Endodermal cell (in vitro differentiated cells): ENCODE results near the gene PRRC2B. TPM values are rescaled to one million over a fixed set of nuclear protein-coding genes. Genes with fewer than 3 reads are reported as not detected.

ENCODE experiments used
- DNase-seq: peaks from one replicate; pipeline ENCODE4 v3.0.0-alpha.2; 2017
- H3K27ac ChIP-seq: 2 replicates; pipeline ENCODE4 v1.5.1; 2013; ENCODE audit warnings: mild to moderate bottlenecking, low read depth, low read length, moderate library complexity
- H3K27me3 ChIP-seq: 2 replicates; pipeline ENCODE4 v1.6.1; 2013; ENCODE audit warnings: mild to moderate bottlenecking, low read length, moderate library complexity; ENCODE audit not compliant: insufficient read depth, control insufficient read depth, poor library complexity, severe bottlenecking
- H3K36me3 ChIP-seq: 2 replicates; pipeline ENCODE4 v1.7.0; 2013; ENCODE audit warnings: mild to moderate bottlenecking, low read length, moderate library complexity; ENCODE audit not compliant: control insufficient read depth, insufficient read depth
- H3K4me1 ChIP-seq: one replicate; pipeline ENCODE4 v1.7.0; 2013; ENCODE audit warnings: low read length; ENCODE audit not compliant: control insufficient read depth, insufficient read depth
- H3K4me3 ChIP-seq: 2 replicates; pipeline ENCODE4 v1.5.1; 2013; ENCODE audit warnings: mild to moderate bottlenecking, low read length, moderate library complexity
- H3K9ac ChIP-seq: 2 replicates; pipeline ENCODE4 v1.6.1; 2013; ENCODE audit warnings: mild to moderate bottlenecking, low read length, moderate library complexity; ENCODE audit not compliant: poor library complexity, severe bottlenecking; ENCODE audit errors: extremely low read depth
- H3K9me3 ChIP-seq: 2 replicates; pipeline ENCODE4 v1.6.1; 2013; ENCODE audit warnings: mild to moderate bottlenecking, low read length, moderate library complexity; ENCODE audit not compliant: control insufficient read depth
- H3K27ac Mint-ChIP-seq: 2 replicates; pipeline ENCODE4 v1.8.0; 2020; ENCODE audit warnings: mixed read lengths
- H3K27me3 Mint-ChIP-seq: 2 replicates; pipeline ENCODE4 v1.8.0; 2021; ENCODE audit warnings: mild to moderate bottlenecking, mixed read lengths; ENCODE audit not compliant: insufficient read depth
- H3K36me3 Mint-ChIP-seq: 2 replicates; pipeline ENCODE4 v1.8.0; 2020; ENCODE audit warnings: low read depth, mixed read lengths
- H3K4me1 Mint-ChIP-seq: 2 replicates; pipeline ENCODE4 v1.8.0; 2020; ENCODE audit warnings: mixed read lengths
- H3K4me3 Mint-ChIP-seq: 2 replicates; pipeline ENCODE4 v1.8.0; 2020; ENCODE audit warnings: mild to moderate bottlenecking, moderate library complexity, mixed read lengths
- H3K9me3 Mint-ChIP-seq: 2 replicates; pipeline ENCODE4 v1.8.0; 2020; ENCODE audit warnings: mild to moderate bottlenecking, mixed read lengths
- CTCF ChIP-seq: fragments of 200-600 bp; sonication (generic); conservative IDR thresholded peaks from 2 replicates; pipeline ENCODE4 v1.5.0; 2021; ENCODE audit warnings: antibody characterized with exemption, mild to moderate bottlenecking
- WGBS, 2 experiments: methylation state at CpG; one replicate each; pipeline versions ENCODE4 v1.1.5 to v1.1.7; 2013; ENCODE audit warnings: missing lambda C conversion rate in 2 of 2, mixed read lengths in 1 of 2; ENCODE audit not compliant: insufficient coverage in 1 of 2, insufficient read length in 1 of 2; 5-methylcytosine and 5-hydroxymethylcytosine counted together
- total RNA-seq, 2 donors: library from RNA; stranded (reverse); fragmentation: NEBNext Ultra II Directional in 1 of 2; extraction: Animal tissue kit (Norgen Biotek cat#: 25700) in 1 of 2; gene quantifications; 2 replicates in 1 of 2; 3 replicates in 1 of 2; pipeline ENCODE4 v1.2.1, GENCODE V29; 2021

Gene PRRC2B
- total RNA-seq, 2 donors from 2014 or later = 309 to 334 TPM

- Mint-ChIP-seq H3K9me3 (no peaks in the 10 kb centered on the region), H3K4me3 (no peak overlapping the region), H3K36me3 (peaks cover 92% of the 10 kb centered on the region), H3K27me3 (no peaks in the 10 kb centered on the region), H3K27ac (peak overlapping the region; percentile 36), H3K4me1 (no peaks in the 10 kb centered on the region)
- 89 to 98% methylated on average over 5 to 11 of the region's 11 CpGs for WGBS, 2 experiments
- peaks cover 94% of the 10 kb centered on the region for H3K36me3 ChIP-seq
- H3K9ac ChIP-seq = no peak overlapping the region
- no peaks in the 10 kb centered on the region for H3K9me3 ChIP-seq
- DNase-seq = no peak
- H3K4me3 ChIP-seq = no peak overlapping the region
- H3K4me1 ChIP-seq = no peaks in the 10 kb centered on the region
- H3K27me3 ChIP-seq = no peaks in the 10 kb centered on the region
- no peak overlapping the region for H3K27ac ChIP-seq
- no peak for TF ChIP-seq CTCF
These were observed 52.4 kb downstream of the PRRC2B start for GRCh38 chr9:131446276-131446675.

GRCh38 chr9:131447148-131447547 lies 53.3 kb downstream of the PRRC2B start:
- Mint-ChIP-seq H3K36me3 (peaks cover 91% of the 10 kb centered on the region), H3K27ac (peak overlapping the region; percentile 36), H3K27me3 (no peaks in the 10 kb centered on the region), H3K9me3 (no peaks in the 10 kb centered on the region), H3K4me1 (no peaks in the 10 kb centered on the region), H3K4me3 (no peak overlapping the region)
- Histone ChIP-seq H3K27ac (no peak overlapping the region), H3K9me3 (no peaks in the 10 kb centered on the region), H3K36me3 (peaks cover 94% of the 10 kb centered on the region), H3K9ac (no peak overlapping the region), H3K27me3 (no peaks in the 10 kb centered on the region), H3K4me1 (no peaks in the 10 kb centered on the region), H3K4me3 (no peak overlapping the region)
- no peak for DNase-seq
- TF ChIP-seq CTCF = no peak
- 95 to 100% methylated on average over 1 to 8 of the region's 8 CpGs for WGBS, 2 experiments

DNA sequence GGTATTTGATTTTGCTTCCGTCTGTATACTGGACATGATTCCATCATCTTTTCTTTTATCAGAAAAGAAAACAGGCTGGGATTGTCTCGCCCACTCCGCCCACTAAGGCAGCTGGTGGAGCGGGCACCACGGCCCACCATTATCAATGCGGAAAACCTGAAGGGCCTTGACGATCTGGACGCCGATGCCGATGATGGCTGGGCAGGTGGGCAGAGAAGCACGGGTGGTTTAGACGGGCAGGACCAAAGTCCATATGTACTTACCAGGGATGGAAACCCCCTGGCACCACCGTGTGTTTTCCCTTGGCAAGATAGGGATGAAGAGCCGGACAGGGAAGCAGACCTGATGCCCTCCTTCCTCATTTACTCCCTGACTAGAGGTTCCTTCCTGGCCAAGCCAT lies 53.7 kb downstream of the PRRC2B start:
- no peaks in the 10 kb centered on the region for H3K27me3 Mint-ChIP-seq
- H3K27me3 ChIP-seq = no peaks in the 10 kb centered on the region
- H3K4me3 Mint-ChIP-seq = no peak overlapping the region
- H3K9me3 Mint-ChIP-seq = no peaks in the 10 kb centered on the region
- no peak overlapping the region for H3K27ac Mint-ChIP-seq
- TF ChIP-seq CTCF = no peak
- H3K36me3 Mint-ChIP-seq = peaks cover 91% of the 10 kb centered on the region
- no peak overlapping the region for H3K4me3 ChIP-seq
- 95 to 99% methylated on average over 12 to 14 of the region's 14 CpGs for WGBS, 2 experiments
- no peaks in the 10 kb centered on the region for H3K4me1 Mint-ChIP-seq
- no peak overlapping the region for H3K27ac ChIP-seq
- no peaks in the 10 kb centered on the region for H3K9me3 ChIP-seq
- no peaks in the 10 kb centered on the region for H3K4me1 ChIP-seq
- H3K36me3 ChIP-seq = peaks cover 94% of the 10 kb centered on the region
- no peak overlapping the region for H3K9ac ChIP-seq
- DNase-seq = no peak
